ENCODE results near the gene NTM. TPM values are rescaled to one million over a fixed set of nuclear protein-coding genes. Genes with fewer than 3 reads are reported as not detected.

NTM gene
- polyA plus RNA-seq, 1 donor (not counting 4 experiments of a cell fraction or from before 2014, with no cell fraction given): 47.9 TPM

DNA sequence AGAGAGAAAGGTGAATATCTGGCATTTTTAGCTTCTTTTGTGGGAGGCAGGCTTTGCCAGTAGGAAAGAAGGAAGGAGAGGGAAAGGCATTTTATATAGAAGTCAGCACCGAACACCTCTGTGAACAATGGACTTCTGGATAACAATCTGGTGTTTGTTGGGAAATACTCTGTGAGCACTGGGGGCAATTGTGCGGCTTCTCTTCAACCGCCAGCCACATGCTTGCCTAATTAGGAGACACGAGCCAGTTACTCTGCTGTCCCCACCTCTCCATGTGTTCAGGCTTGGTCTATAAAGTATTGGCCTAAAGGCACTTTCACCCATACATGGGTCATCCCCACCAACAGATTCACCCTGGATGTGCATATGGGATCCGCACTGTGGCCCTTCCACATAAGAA, 523.6 kb downstream of the NTM start:
- dilution Hi-C loops (cut with MboI; ENCODE audit: extremely low pct_ligation_motif_present, low sequenced_read_pairs): no loop called here

DNA sequence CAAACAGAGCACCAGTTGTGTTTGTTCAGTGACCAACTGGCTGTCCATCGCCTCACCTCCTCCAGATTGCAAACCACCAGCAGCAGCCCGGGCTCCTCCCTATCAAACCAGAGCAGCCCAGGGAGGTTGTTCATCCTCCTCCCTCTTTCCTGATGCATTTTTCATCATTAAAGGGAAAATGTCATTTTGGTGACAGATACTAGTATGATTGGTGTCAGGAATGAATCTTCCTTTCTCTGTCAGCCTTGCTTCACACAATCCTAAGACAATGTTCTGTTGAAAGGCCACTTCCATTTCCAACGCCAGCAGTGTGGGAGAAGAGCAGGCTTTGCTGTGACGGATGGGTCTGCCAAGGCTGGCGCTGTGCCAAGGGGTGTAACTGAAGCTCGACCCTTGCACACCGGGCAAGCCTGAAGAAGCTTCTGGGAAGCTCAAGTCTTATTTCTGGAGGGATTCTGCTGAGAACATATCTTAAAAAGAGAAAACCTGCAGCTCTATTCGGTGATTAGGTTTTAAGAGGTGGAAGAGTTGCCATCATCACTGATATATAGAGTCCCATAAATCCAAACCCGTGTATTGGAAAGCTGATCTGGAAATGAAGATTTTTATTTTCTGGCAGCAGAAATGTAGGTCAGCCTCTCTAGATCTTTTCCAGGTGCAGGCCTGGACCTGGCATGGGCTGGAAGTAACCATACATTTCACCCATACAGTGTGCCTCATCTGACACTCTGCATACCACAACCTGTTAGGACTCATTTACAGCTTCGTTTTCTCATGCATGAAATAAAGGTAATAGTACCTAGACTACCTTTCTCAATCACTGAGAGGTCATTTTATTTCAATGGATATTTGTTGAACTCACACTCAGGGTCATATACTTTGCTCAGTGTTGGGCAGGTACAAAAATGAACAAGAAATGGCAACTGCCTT, 524.5 kb downstream of the NTM start:
- Histone ChIP-seq H3K9me3 (ENCODE audit: control insufficient read depth, low read depth, low read length) (no peaks in the 10 kb centered on the region), H3K4me1 (ENCODE audit: control insufficient read depth, extremely low read depth, insufficient read depth, low read length) (peaks cover 24% of the 10 kb centered on the region), H3K4me3 (ENCODE audit: control insufficient read depth in 2 of 3, extremely low read depth in 1 of 3, insufficient read depth in 2 of 3, low read depth in 1 of 3, low read length in 3 of 3) (no peak overlapping the region), H3K36me3 (ENCODE audit: control insufficient read depth in 2 of 2, extremely low read depth in 1 of 2, insufficient read depth in 2 of 2, low read length in 2 of 2) (no peaks in the 10 kb centered on the region), H3K9ac (ENCODE audit: control insufficient read depth, extremely low read depth, insufficient read depth, low read length) (peak overlapping the region; percentile 10), H3K79me2 (ENCODE audit: control insufficient read depth, insufficient read depth, low read length) (no peaks in the 10 kb centered on the region), H3K4me2 (ENCODE audit: control insufficient read depth, extremely low read depth, insufficient read depth, low read depth, low read length) (peak overlapping the region; percentile 46), H3K27ac (ENCODE audit: control insufficient read depth, insufficient read depth, low read length) (peak overlapping the region; percentile 77), H3K27me3 (ENCODE audit: control insufficient read depth, extremely low read depth, insufficient read depth, low read length) (no peaks in the 10 kb centered on the region), H3K9me1 (ENCODE audit: control insufficient read depth, extremely low read depth, insufficient read depth, low read length) (no peaks in the 10 kb centered on the region), H2AFZ (ENCODE audit: control insufficient read depth, low read length) (no peak overlapping the region), H4K20me1 (ENCODE audit: control insufficient read depth, extremely low read depth, insufficient read depth, low read length) (no peaks in the 10 kb centered on the region)
- no peak for TF ChIP-seq EZH2 (IDR thresholded peaks at IDR 0.05; ENCODE audit: low read length)
- TF ChIP-seq, protein P1, sequence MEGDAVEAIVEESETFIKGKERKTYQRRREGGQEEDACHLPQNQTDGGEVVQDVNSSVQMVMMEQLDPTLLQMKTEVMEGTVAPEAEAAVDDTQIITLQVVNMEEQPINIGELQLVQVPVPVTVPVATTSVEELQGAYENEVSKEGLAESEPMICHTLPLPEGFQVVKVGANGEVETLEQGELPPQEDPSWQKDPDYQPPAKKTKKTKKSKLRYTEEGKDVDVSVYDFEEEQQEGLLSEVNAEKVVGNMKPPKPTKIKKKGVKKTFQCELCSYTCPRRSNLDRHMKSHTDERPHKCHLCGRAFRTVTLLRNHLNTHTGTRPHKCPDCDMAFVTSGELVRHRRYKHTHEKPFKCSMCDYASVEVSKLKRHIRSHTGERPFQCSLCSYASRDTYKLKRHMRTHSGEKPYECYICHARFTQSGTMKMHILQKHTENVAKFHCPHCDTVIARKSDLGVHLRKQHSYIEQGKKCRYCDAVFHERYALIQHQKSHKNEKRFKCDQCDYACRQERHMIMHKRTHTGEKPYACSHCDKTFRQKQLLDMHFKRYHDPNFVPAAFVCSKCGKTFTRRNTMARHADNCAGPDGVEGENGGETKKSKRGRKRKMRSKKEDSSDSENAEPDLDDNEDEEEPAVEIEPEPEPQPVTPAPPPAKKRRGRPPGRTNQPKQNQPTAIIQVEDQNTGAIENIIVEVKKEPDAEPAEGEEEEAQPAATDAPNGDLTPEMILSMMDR (optimal IDR thresholded peaks at IDR 0.05 in 1 of 3, IDR thresholded peaks at IDR 0.05 in 1 of 3, conservative IDR thresholded peaks at IDR 0.05 in 1 of 3; ENCODE audit: extremely low read depth in 1 of 3, insufficient read depth in 2 of 3, low read length in 3 of 3): no peak
- dilution Hi-C loops (cut with MboI; ENCODE audit: extremely low pct_ligation_motif_present, low sequenced_read_pairs): no loop called here
- FAIRE-seq (peak; percentile 86), DNase-seq (ENCODE audit: low read depth, low spot score) (peak; percentile 28)

More for the DNA sequence above, 523.6 kb downstream of the NTM start:
- no peaks in the 10 kb centered on the region for H3K27me3 ChIP-seq (ENCODE audit: control insufficient read depth, extremely low read depth, insufficient read depth, low read length)
- H4K20me1 ChIP-seq (ENCODE audit: control insufficient read depth, extremely low read depth, insufficient read depth, low read length): no peaks in the 10 kb centered on the region
- no peak overlapping the region for H2AFZ ChIP-seq (ENCODE audit: control insufficient read depth, low read length)
- H3K9me3 ChIP-seq (ENCODE audit: control insufficient read depth, low read depth, low read length): no peaks in the 10 kb centered on the region
- no peak for FAIRE-seq
- no peaks in the 10 kb centered on the region for H3K79me2 ChIP-seq (ENCODE audit: control insufficient read depth, insufficient read depth, low read length)
- no peaks in the 10 kb centered on the region for H3K9me1 ChIP-seq (ENCODE audit: control insufficient read depth, extremely low read depth, insufficient read depth, low read length)
- H3K4me1 ChIP-seq (ENCODE audit: control insufficient read depth, extremely low read depth, insufficient read depth, low read length): peaks cover 32% of the 10 kb centered on the region
- H3K27ac ChIP-seq (ENCODE audit: control insufficient read depth, insufficient read depth, low read length): no peak overlapping the region
- no peak for DNase-seq (ENCODE audit: low read depth, low spot score)
- no peak overlapping the region for H3K4me2 ChIP-seq (ENCODE audit: control insufficient read depth, extremely low read depth, insufficient read depth, low read depth, low read length)
- no peak overlapping the region for H3K9ac ChIP-seq (ENCODE audit: control insufficient read depth, extremely low read depth, insufficient read depth, low read length)
- H3K4me3 ChIP-seq (ENCODE audit: control insufficient read depth in 2 of 3, extremely low read depth in 1 of 3, insufficient read depth in 2 of 3, low read depth in 1 of 3, low read length in 3 of 3): no peak overlapping the region
- H3K36me3 ChIP-seq (ENCODE audit: control insufficient read depth in 2 of 2, extremely low read depth in 1 of 2, insufficient read depth in 2 of 2, low read length in 2 of 2): no peaks in the 10 kb centered on the region
- TF ChIP-seq, protein P1 (optimal IDR thresholded peaks at IDR 0.05 in 1 of 3, IDR thresholded peaks at IDR 0.05 in 1 of 3, conservative IDR thresholded peaks at IDR 0.05 in 1 of 3; ENCODE audit: extremely low read depth in 1 of 3, insufficient read depth in 2 of 3, low read length in 3 of 3): no peak
